SK-N-SH treated with all-trans-retinoic acid at 6 μM for 48 hours (cell line): ENCODE measurements around the gene NDOR1.

Experiments
- ATAC-seq: fragments of 200-7000 bp; cut with Tn5 transposase; 3 replicates; pipeline ENCODE4 v1.9.1; 2020; ENCODE audit warnings: mild to moderate bottlenecking, moderate library complexity
- ARNTL ChIP-seq: fragments of 450-650 bp; formaldehyde crosslinking; IDR thresholded peaks from 2 replicates; pipeline ENCODE4 v1.5.0; 2020; ENCODE audit warnings: low read depth, mild to moderate bottlenecking, moderate library complexity, borderline replicate concordance
- BACH2 ChIP-seq: fragments of 250-450 bp; sonication (Bioruptor Pico); IDR thresholded peaks from 2 replicates; pipeline ENCODE4 v1.9.0; 2021; ENCODE audit warnings: mild to moderate bottlenecking, borderline replicate concordance
- CREB5 ChIP-seq: fragments of 250-450 bp; sonication (Bioruptor Pico); IDR thresholded peaks from 2 replicates; pipeline ENCODE4 v1.5.1; 2020; ENCODE audit warnings: low read depth, mild to moderate bottlenecking, moderate library complexity
- CSDC2 ChIP-seq: fragments of 250-450 bp; sonication (Bioruptor Pico); IDR thresholded peaks from 2 replicates; pipeline ENCODE4 v1.5.0; 2020; ENCODE audit warnings: mild to moderate bottlenecking, moderate library complexity
- CSRNP3 ChIP-seq: fragments of 250-450 bp; sonication (Bioruptor Pico); IDR thresholded peaks from 2 replicates; pipeline ENCODE4 v1.5.1; 2021; ENCODE audit warnings: mild to moderate bottlenecking, moderate library complexity
- ESRRG ChIP-seq: fragments of 250-450 bp; sonication (Bioruptor Pico); IDR thresholded peaks from 2 replicates; pipeline ENCODE4 v1.6.1; 2021; ENCODE audit warnings: mild to moderate bottlenecking
- GLIS3 ChIP-seq: fragments of 250-450 bp; sonication (Bioruptor Pico); IDR thresholded peaks from 2 replicates; pipeline ENCODE4 v1.5.0; 2020; ENCODE audit warnings: mild to moderate bottlenecking, moderate library complexity
- ISL1 ChIP-seq: fragments of 250-450 bp; sonication (Bioruptor Pico); IDR thresholded peaks from 2 replicates; pipeline ENCODE4 v2.1.2; 2022; ENCODE audit warnings: mild to moderate bottlenecking, moderate library complexity
- OSR1 ChIP-seq: fragments of 250-450 bp; sonication (Bioruptor Pico); IDR thresholded peaks from 2 replicates; pipeline ENCODE4 v1.8.0; 2022; ENCODE audit warnings: moderate library complexity, mild to moderate bottlenecking, inconsistent platforms
- PATZ1 ChIP-seq: fragments of 250-450 bp; sonication (Bioruptor Pico); IDR thresholded peaks from 2 replicates; pipeline ENCODE4 v1.8.0; 2020; ENCODE audit warnings: mild to moderate bottlenecking, moderate library complexity, borderline replicate concordance
- POU6F1 ChIP-seq: fragments of 250-450 bp; sonication (Bioruptor Pico); IDR thresholded peaks from 2 replicates; pipeline ENCODE4 v1.8.0; 2021; ENCODE audit warnings: low read depth, mild to moderate bottlenecking, moderate library complexity, borderline replicate concordance
- PPARA ChIP-seq: fragments of 250-450 bp; sonication (Bioruptor Pico); IDR thresholded peaks from 2 replicates; pipeline ENCODE4 v1.5.0; 2020; ENCODE audit warnings: mild to moderate bottlenecking, borderline replicate concordance
- RARB ChIP-seq: fragments of 250-450 bp; sonication (Bioruptor Pico); IDR thresholded peaks from 2 replicates; pipeline ENCODE4 v1.8.0; 2021; ENCODE audit warnings: mild to moderate bottlenecking, moderate library complexity
- SNAI2 ChIP-seq: fragments of 250-450 bp; sonication (Bioruptor Pico); IDR thresholded peaks from 2 replicates; pipeline ENCODE4 v1.5.0; 2020; ENCODE audit warnings: mild to moderate bottlenecking, moderate library complexity
- TCF4 ChIP-seq: fragments of 250-450 bp; sonication (Bioruptor Pico); IDR thresholded peaks from 2 replicates; pipeline ENCODE4 v1.8.0; 2021; ENCODE audit warnings: mild to moderate bottlenecking, moderate library complexity, borderline replicate concordance
- TOX ChIP-seq: fragments of 250-450 bp; sonication (Bioruptor Pico); IDR thresholded peaks from 2 replicates; pipeline ENCODE4 v1.8.0; 2021; ENCODE audit warnings: mild to moderate bottlenecking, moderate library complexity, borderline replicate concordance
- TSHZ2 ChIP-seq: fragments of 250-450 bp; sonication (Bioruptor Pico); IDR thresholded peaks from 2 replicates; pipeline ENCODE4 v1.5.0; 2020; ENCODE audit warnings: mild to moderate bottlenecking, moderate library complexity
- ZFP3 ChIP-seq: fragments of 250-450 bp; sonication (Bioruptor Pico); IDR thresholded peaks from 2 replicates; pipeline ENCODE4 v1.5.0; 2020; ENCODE audit warnings: mild to moderate bottlenecking, moderate library complexity
- ZFP30 ChIP-seq: fragments of 450-650 bp; formaldehyde crosslinking; IDR thresholded peaks from 2 replicates; pipeline ENCODE4 v1.5.0; 2022; ENCODE audit warnings: mild to moderate bottlenecking, moderate library complexity
- ZNF565 ChIP-seq: fragments of 450-650 bp; formaldehyde crosslinking; conservative IDR thresholded peaks from 2 replicates; pipeline ENCODE4 v1.5.0; 2020; ENCODE audit warnings: low read depth, mild to moderate bottlenecking, moderate library complexity
- ZNF70 ChIP-seq: fragments of 450-650 bp; formaldehyde crosslinking; IDR thresholded peaks from 2 replicates; pipeline ENCODE4 v1.5.0; 2020; ENCODE audit warnings: mild to moderate bottlenecking, moderate library complexity
- ZNF8 ChIP-seq: fragments of 450-650 bp; formaldehyde crosslinking; IDR thresholded peaks from 2 replicates; pipeline ENCODE4 v1.5.0; 2020; ENCODE audit warnings: mild to moderate bottlenecking, moderate library complexity

The NDOR1 gene

GRCh38 chr9:137160054-137160425 is 45.5 kb upstream of the NDOR1 start:
- TF ChIP-seq PPARA (no peak), PATZ1 (CRISPR knock-in tag) (no peak), SNAI2 (CRISPR knock-in tag) (no peak), CSDC2 (CRISPR knock-in tag) (no peak), ARNTL (CRISPR knock-in tag) (no peak), CREB5 (CRISPR knock-in tag) (no peak), ZNF8 (no peak), TSHZ2 (CRISPR knock-in tag) (no peak), RARB (no peak), ZNF565 (no peak), CSRNP3 (no peak), TOX (CRISPR knock-in tag) (no peak), GLIS3 (CRISPR knock-in tag) (no peak), POU6F1 (no peak), BACH2 (CRISPR knock-in tag) (no peak), ISL1 (no peak)
- ATAC-seq = no peak

- ATAC-seq = no peak
- TF ChIP-seq SNAI2 (CRISPR knock-in tag) (no peak), ZNF565 (no peak), ZFP3 (CRISPR knock-in tag) (no peak), ZFP30 (CRISPR knock-in tag) (no peak), CREB5 (CRISPR knock-in tag) (no peak), CSDC2 (CRISPR knock-in tag) (no peak), ZNF70 (CRISPR knock-in tag) (no peak), POU6F1 (no peak), OSR1 (CRISPR knock-in tag) (no peak), CSRNP3 (no peak), ESRRG (CRISPR knock-in tag) (no peak), PATZ1 (CRISPR knock-in tag) (no peak), TCF4 (no peak), BACH2 (CRISPR knock-in tag) (no peak), GLIS3 (CRISPR knock-in tag) (no peak), TOX (CRISPR knock-in tag) (no peak)
Observed at GRCh38 chr9:137160716-137161557, 44.6 kb upstream of the NDOR1 start.
